Left kidney (tissue), 2 donors: ENCODE measurements around the gene SLC25A44. TPM values are rescaled to one million over a fixed set of nuclear protein-coding genes. Genes with fewer than 3 reads are reported as not detected.

ENCODE experiments used
- DNase-seq: peaks from one replicate; pipeline ENCODE4 v3.0.0-alpha.2; 2013
- polyA plus RNA-seq: library from polyadenylated mRNA; unstranded; fragments of 120-200 nt; gene quantifications from one replicate; pipeline ENCODE4 v1.2.1, GENCODE V29; 2013; ENCODE audit not compliant: insufficient read length

SLC25A44 gene
- polyA plus RNA-seq, 1 donor: 34.9 TPM

DNA sequence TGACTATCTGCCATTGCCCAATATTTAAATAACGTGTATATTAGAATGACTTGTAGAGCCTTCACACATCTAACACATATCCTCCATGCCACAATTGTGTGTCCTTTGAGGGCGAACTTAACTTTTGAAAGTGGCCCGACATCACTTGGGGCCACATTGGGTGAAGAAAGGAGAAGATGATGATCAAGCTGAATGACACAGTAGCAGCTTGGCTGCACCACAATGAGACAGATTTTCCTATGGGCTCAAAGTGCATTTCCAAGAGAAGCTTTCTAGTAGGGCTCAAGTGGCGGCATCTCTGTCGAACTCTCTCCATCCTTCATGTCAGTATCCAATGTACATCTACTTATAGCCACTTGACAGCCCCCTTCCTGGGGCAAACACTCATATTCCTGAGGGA lies 44.3 kb downstream of the SLC25A44 start:
- no peak for DNase-seq

DNA sequence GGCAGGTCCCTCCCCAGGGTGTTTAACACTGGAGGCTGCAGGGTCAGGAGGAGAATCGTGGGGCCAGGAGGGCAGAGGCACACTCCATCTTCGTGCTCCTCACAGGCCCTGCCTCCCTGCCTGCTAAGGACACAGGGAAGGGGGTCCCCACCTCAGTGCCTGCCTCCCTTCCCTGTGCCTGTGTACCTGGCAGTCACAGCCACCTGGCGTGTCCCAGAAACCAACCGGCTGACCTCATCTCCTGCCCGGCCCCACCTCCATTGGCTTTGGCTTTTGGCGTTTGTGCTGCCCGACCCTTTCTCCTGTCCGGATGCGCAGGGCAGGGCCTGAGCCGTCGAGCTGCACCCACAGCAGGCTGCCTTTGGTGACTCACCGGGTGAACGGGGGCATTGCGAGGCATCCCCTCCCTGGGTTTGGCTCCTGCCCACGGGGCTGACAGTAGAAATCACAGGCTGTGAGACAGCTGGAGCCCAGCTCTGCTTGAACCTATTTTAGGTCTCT lies 47.5 kb downstream of the SLC25A44 start:
- no peak for DNase-seq

DNA sequence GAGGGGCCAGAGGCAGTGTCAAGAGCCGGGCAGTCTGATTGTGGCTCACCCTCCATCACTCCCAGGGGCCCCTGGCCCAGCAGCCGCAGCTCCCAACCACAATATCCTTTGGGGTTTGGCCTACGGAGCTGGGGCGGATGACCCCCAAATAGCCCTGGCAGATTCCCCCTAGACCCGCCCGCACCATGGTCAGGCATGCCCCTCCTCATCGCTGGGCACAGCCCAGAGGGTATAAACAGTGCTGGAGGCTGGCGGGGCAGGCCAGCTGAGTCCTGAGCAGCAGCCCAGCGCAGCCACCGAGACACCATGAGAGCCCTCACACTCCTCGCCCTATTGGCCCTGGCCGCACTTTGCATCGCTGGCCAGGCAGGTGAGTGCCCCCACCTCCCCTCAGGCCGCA lies 48.0 kb downstream of the SLC25A44 start, which contains the start of gene BGLAP:
BGLAP (plus strand) TSS at position 259 of the 400 bp plus-strand sequence; CDS start at position 307, 48 bp downstream.
- DNase-seq: no peak

DNA sequence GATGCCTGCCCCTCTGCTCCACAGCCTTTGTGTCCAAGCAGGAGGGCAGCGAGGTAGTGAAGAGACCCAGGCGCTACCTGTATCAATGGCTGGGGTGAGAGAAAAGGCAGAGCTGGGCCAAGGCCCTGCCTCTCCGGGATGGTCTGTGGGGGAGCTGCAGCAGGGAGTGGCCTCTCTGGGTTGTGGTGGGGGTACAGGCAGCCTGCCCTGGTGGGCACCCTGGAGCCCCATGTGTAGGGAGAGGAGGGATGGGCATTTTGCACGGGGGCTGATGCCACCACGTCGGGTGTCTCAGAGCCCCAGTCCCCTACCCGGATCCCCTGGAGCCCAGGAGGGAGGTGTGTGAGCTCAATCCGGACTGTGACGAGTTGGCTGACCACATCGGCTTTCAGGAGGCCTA lies 48.8 kb downstream of the SLC25A44 start:
- DNase-seq: no peak

DNA sequence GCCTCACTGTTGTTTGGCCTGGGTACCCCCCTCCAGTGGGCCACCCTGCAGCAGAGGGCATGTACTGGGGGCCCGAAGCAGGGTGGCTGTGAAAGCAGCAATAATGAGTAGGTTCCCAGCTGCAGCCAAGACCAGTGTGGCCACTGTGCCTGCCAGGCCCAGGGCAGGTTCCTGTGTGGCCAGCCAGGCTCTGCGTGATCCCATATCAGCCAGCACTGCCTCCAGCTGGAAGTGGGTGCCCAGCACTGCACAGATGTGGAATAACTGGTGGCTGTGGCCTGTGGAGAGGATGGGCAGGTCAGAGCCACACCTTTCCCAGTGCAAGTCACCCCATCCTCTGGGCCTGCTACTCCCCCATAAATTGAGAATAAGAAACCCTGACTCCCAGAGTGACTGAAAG lies 50.2 kb downstream of the SLC25A44 start:
- DNase-seq: no peak

DNA sequence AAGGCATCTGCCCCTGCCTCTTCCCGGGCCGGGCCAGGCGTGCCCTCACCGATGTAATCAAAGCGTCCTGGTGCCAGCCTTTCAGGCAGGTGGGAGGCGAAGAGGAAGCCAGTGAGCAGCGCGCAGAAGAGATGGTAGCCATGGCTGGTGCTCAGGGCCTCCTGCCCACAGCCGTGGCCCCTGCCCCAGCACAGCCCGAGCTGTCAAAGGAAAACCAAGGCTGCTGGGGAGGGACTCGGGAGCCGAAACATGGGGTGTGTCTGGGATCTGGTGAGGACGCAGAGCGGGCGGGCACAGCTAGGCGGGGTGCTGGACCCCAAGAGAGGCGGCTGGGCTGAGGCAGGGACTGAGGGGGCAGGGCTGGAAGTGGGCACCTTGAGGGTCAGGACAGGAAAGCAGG lies 50.8 kb downstream of the SLC25A44 start:
- no peak for DNase-seq

DNA sequence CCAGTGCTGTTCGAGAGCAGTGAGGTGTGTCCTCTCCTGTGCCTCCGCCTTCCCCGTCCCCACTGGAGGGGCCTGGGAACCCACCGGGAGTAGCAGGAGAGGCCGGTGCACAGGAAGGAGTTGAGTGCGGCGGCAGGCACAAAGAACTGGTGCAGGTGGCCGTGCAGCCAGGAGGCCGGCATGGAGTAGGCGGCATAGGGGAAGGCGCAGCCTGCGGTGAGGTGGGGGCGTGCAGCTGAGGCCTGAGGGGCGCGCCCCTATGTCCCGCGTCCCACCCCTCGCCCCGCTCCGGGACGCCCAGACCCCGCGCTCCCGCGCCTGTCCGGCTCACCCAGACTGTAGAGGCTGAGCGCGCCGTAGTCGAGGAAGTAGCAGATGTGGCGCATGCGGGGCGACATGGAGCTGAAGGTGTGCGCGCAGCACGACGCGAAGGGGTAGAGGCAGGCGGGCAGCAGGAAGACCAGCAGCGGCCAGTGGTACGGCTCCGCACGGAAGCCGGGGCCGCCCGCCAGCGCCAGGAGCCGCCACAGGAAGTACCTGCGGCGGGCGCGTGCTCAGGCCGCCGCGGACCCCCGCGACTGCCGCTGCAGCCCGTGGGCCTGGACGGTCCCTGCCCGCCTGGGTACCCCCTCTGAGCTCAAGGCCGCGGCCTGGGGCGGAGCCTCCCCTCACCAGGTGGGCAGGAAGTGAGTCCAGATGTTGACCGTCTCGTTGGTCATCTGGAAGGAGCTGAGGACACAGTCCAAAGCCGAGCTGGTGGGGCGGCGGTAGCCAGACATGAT lies 51.7 kb downstream of the SLC25A44 start:
- peak; percentile 34 for DNase-seq

DNA sequence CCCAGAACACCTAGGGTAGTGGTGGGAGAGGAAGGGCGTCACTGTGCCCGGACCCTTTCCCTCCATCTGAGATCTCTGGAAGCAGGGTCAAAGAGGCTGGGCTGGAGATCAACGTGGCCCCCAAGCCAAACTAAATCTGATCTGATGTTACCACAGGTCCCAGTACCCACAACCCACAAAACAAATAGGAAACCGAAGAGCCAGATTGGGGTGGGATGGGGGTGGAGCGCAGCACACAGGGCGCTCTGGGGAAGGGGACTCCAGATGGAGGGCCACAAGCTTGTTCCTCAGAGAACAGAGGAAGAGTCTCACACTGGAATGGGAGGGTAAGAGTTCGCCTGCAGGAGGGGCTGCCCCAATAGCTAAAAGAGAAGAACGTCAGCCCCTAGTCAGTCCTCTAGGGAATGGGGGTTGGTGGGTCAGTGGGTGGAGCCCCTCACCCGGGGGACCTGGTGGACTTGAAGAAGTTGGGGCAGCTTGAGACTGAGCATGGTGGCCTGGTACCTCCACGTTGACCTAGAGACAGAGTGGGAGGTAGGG lies 52.4 kb downstream of the SLC25A44 start:
- DNase-seq: no peak

DNA sequence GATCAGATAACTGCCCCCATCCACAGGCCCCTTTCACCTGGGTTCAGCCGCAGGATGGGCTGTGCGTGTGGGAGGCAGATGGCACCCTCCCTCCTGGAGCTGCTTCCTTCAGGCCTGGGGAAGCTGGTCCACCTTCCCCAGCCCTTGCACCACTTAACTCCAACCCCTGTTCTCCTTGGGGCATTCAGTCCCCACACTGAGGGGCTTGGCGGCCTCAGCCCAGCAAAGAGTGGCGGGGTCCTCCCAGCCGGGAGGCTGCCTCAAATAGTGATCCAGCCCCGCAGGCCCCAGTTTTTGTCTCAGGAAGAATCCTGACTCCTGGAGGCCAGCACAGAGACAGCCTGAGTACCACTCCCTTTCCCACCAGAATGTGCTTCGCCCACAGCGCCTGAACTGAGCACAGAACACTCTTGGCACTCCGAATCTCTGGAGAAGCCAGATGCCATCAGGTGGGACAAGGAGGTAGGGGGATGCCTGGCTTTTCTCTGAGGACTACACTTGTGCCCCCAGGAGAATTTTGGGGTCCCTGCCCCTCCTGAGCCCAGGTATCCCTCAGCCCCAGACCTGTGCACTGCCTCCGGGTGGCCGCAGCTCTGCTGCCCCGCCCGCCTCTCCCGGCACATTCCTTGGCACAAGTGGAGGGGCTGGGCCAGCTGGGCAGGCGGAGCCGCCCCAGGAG lies 53.0 kb downstream of the SLC25A44 start:
- DNase-seq: no peak

DNA sequence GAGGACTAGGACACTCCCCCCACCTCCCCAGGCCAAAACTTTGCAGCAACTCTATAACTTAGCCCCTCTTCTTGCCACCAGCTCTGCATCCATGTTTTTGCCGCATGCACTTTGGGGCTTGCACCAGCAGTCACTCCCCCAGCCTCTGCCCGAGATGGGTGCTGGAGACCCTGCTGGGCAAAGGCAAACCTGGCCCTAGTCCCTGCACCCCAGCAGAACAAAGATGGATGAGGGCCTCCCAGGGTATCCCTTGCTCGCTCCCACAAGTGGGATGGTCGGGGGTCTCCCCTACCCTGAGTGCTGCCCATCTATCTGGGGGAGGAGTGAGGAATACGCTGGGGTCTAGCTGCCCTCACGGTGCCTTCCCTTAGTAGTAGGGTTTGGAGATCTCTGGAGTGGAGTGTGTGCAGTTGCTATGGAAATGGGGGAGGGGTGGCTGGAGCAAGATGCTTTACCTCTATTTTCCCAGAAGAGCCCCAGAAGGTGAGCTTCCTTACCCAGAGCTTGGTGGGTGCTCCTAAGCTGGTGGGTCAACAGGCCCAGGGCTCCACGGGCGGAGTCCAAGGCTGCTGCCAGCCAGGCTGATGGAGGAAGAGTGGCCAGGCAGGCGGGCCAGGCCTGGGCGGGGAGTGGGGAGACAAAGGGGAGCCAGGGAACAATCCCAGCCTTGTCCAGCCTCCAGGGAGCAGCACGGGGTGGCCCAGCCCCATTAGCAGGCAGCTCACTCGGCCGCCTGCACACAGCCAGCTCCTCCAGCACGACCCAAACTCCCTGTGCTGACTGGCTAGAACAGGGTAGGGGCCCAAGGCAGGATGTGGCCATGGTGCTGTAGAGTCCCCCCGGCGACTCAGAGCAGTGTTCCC lies 53.8 kb downstream of the SLC25A44 start, which contains the start of gene PAQR6:
PAQR6 (minus strand) TSS at position 597 of the 863 bp plus-strand sequence. CDS start 1,325 bp downstream, outside the sequence.
- no peak for DNase-seq

DNA sequence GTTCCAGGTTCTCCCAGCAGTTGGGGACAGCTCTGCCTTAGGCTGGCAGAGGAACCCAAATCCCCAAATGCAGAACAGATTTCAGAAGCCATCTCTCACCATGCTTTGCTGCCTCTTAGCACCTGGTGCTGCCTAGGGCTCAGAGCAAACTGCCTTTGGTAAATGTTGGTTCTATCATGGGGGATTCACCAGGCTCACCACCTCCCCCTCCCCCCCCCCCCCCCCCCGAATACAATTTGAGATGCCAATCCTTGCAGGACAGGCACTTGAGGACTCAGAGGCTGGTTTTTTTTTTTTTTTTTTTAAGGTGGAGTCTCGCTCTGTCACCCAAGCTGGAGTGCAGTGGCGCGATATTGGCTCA lies 54.4 kb downstream of the SLC25A44 start:
- DNase-seq: no peak

DNA sequence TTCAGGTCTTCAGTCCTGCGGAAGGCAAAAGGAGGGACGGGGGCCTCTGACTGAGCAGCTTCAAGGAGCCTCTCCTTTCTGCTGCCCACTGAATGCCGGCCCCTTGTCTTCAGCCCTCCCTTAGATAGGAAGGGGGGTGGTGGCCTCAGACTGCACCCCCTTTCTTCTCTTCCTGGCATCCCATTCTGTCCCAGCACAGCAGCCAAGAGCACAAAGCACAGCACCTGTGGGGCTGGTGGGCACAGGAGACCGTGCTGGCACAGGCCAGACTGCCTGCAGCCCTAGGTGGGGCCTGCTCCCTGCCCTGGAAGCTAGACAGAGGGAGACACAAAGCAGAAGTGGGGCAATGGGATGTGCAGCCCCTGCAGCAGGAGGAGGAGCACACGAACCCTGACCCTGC lies 55.7 kb downstream of the SLC25A44 start:
- DNase-seq: no peak

DNA sequence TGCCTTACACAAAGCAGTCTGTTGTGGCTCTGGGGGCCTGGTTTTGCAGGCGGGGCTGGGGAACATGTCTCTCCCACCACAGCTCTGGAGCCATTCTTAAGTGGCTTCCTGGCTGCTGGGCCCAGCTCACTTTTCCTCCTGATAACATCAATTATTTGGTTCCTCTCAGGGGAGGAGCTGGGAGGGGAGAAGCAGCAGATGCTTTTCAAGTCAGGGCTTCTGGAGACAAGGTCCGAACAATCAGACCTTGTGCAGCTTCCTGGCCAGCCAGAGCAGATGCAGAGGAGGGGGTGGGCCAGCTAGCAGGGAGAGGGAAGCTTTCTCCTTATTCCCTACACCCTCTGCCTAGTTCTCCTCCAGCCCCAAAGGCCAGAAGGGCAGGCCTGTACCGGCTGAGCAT lies 57.6 kb downstream of the SLC25A44 start:
- no peak for DNase-seq

DNA sequence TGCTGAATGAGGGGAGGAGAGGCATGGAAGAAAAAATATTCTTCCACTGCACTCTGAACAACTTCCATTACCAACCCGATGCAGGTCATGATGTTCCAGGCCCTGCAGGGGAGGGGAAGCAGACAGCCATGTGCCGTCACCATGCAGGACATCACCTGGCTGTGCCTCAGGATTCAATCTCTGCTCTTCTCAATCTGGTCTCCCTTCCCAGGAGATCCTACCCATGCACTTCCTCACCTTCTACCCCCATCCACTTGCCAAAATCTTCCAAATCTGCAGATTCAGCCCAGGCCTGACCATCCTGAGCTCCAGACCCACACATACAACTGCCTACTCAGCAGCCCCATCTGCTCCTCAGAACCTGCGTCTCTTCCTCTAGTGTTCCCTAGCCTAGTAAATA lies 59.7 kb downstream of the SLC25A44 start:
- no peak for DNase-seq

DNA sequence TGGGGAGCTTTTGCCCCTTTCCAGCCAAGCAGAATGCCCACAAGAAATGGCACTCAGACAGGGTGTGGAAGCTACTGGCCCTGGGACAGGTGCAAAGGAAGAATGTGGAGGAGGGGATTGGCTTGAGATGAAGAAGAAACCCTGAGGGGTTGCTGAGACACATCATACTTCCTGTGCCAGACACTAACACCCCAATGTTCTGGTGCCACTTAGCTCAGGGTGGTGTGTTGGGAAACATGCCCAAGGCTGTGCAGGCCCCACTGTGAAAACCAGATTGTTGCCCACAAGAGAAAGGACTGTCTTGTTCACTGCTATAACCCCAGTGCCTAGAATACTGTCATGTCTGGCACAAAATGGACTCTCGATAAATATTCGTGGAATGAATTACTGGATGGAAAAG lies 63.8 kb downstream of the SLC25A44 start:
- DNase-seq: no peak

DNA sequence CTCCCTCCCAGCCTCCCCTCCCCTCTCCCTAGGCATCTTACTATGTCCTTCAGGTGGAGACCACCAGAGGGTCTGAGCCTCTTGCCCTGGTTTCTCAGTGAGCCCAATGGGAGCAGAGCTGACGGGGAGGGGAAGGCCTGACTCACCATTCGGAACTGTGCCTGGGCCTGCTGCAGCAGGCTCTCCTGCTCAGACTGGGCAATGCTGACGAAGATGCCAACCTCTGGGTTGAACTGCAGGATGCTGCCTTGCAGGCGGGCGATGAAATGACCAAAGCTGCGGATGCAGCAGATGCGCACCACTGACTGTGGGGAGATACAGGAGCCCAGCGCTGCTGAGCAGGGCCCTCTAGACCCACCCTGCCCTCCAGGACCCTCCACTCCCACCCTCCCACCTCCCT lies 65.0 kb downstream of the SLC25A44 start:
- no peak for DNase-seq

DNA sequence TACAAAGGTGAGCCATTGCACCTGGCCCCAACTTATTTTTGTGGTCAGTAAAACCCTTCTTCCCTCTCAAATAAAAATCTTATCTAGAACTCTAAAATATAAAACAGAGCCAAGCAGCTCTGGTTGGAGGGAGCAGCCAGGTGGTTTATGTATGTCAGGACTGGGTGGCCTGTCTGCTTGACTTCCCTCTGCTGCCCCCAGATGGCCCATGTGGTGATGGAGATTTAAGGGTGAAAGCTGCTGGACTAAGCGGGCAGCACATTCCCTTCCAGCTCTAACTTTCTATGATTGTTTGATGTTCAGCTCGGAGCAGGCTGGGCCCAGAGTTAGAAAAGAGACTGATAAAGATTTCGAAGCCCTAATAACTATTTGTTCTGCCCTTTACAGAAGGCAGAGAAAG lies 65.9 kb downstream of the SLC25A44 start:
- DNase-seq: no peak

DNA sequence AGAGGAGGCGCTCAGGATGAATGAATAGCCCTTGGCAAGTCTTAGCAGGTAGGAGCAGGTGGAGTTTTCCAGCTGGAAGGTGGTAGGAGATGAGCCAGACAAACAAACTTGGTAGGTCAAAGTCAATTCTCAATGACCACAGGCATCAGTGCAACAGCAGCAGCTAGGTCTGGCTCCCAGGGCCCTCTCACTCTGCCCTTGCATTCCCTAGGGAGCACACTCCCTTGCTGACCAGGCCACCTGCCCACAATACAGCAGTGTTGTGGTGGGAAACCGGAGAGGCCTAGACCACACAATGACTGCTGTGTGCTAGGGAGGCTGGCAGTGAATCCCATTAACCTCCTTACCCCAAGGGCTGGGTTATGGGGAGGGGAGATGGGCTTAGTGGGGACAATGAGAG lies 67.0 kb downstream of the SLC25A44 start:
- no peak for DNase-seq
